ENCODE data around the gene TMEM107.

TMEM107 gene

DNA sequence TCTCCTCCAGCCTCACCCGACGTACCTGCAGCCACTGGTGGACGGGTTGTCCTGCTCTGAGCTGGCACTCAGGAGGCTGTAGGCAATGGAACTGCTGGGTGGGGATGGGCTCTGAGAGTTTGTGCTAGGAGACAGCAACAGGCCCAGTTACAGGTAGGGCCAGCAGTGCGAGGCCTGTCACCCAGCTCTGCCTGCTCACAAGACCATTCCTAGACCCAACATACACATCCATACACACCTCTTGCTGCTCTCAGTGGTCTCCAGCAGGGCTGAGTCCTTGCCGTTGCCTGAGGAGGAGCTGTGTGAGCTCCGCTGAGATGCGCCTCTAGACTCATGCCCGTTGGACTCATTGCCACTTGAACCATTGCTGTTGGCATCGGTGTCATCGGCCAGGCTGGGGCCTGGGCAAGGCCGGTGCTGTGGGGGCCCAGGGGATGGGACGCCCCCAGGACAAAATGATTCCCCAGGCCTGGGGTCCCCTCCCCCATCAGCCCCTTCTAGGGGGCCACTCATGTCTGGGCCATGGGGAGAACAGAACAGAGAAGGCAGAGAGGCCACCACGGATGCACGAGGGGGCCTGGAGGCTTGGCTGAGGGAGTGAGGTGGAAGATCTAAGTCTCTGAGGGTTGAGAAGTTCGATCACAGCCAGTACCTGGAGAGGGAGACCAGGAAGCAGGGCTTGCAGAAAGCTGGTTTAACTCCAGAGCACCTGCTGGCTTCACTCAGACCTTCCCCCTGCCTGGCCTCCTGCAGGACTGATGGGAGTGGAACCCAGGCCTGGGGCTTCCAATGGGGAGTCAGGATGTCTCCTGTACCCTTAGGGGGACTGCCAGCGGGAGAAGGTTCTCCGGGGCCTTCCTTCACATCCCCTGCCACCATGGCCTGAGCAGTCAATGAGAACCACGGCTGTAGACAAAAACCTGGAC, 25.7 kb downstream of the TMEM107 start:
- TF ChIP-seq, protein P1, sequence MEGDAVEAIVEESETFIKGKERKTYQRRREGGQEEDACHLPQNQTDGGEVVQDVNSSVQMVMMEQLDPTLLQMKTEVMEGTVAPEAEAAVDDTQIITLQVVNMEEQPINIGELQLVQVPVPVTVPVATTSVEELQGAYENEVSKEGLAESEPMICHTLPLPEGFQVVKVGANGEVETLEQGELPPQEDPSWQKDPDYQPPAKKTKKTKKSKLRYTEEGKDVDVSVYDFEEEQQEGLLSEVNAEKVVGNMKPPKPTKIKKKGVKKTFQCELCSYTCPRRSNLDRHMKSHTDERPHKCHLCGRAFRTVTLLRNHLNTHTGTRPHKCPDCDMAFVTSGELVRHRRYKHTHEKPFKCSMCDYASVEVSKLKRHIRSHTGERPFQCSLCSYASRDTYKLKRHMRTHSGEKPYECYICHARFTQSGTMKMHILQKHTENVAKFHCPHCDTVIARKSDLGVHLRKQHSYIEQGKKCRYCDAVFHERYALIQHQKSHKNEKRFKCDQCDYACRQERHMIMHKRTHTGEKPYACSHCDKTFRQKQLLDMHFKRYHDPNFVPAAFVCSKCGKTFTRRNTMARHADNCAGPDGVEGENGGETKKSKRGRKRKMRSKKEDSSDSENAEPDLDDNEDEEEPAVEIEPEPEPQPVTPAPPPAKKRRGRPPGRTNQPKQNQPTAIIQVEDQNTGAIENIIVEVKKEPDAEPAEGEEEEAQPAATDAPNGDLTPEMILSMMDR (IDR thresholded peaks at IDR 0.05; ENCODE audit: low read depth, low read length): no peak
- DNase-seq (ENCODE audit: extremely low read depth, low read depth): no peak

- no peak for DNase-seq (ENCODE audit: extremely low read depth, low read depth)
- TF ChIP-seq, protein P1 (IDR thresholded peaks at IDR 0.05; ENCODE audit: low read depth, low read length): no peak
Observed at GRCh38 chr17:8149419-8150193, 26.6 kb downstream of the TMEM107 start.

DNA sequence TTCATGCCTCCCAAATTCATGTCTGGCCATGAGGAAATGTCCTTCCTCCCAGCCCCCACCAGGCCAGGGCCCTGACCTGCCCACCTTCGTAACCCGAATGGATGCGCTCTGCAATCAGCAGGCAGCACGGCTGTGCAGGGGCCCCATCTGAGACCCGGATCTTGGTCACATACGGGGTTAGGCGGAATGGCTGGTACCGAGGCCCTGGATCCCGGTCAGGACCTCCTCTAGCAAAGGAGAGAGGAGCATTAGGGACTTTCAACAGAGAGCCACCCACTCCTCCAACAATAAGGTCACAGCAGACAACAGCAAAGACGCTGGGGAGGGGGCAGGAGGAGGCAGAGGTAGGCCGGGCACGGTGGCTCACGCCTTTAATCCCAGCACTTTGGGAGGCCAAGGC, 27.6 kb downstream of the TMEM107 start:
- DNase-seq (ENCODE audit: extremely low read depth, low read depth): no peak
- TF ChIP-seq, protein P1 (IDR thresholded peaks at IDR 0.05; ENCODE audit: low read depth, low read length): no peak

DNA sequence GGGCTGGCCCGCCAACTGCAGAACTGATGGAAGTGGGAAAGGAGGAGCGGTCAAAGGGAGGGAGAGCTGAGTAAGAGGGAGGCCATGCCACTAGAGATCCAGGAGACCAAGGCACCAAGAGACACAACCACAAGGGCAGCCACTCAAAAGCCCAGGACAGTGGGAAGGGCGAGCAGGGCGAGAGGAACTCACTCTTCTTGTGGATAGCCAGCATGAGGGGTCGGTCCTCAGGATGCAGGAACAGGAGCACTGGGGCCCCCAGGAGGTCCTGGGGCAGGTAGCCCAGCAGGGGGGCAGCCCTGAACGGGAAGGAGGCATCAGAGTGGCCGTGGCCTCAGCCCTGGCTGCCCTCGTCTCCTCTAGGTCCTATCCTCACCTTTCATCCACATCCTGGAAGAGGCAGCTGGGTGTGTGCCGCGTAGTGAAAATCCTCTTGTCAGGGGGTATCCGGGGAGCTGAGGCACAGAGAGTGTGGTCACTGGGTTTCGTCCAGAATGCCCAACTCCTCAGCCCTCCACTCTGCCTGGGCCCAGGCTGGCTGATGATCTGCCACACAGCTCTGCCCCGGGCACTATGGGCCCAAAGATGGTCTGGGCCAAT, 28.3 kb downstream of the TMEM107 start:
- DNase-seq (ENCODE audit: extremely low read depth, low read depth): no peak

GRCh38 chr17:8147141-8147804, 28.9 kb downstream of the TMEM107 start:
- TF ChIP-seq, protein P1 (IDR thresholded peaks at IDR 0.05; ENCODE audit: low read depth, low read length): no peak
- DNase-seq (ENCODE audit: extremely low read depth, low read depth): no peak

More for the DNA sequence above, 28.3 kb downstream of the TMEM107 start:
- TF ChIP-seq, protein P1 (IDR thresholded peaks at IDR 0.05; ENCODE audit: low read depth, low read length): no peak

GRCh38 chr17:8146381-8147140, 29.6 kb downstream of the TMEM107 start:
- no peak for DNase-seq (ENCODE audit: extremely low read depth, low read depth)
- TF ChIP-seq, protein P1 (IDR thresholded peaks at IDR 0.05; ENCODE audit: low read depth, low read length): no peak

All from AG09319 (cell line).